Endothelial cell of umbilical vein (primary cell): ENCODE data around the gene TTBK1.

Source experiments
- EZH2 ChIP-seq: IDR thresholded peaks from 2 replicates; pipeline ENCODE4 v1.6.1; 2012; ENCODE audit warnings: borderline replicate concordance, low read depth, mild to moderate bottlenecking, moderate library complexity, low read length, inconsistent platforms; ENCODE audit not compliant: severe bottlenecking
- TF ChIP-seq, protein P1 (sequence below), 2 donors: IDR thresholded peaks; 1 replicate in 1 of 2; 2 replicates in 1 of 2; pipeline ENCODE4 v1.5.1; 2011; ENCODE audit warnings: low read length in 2 of 2, mild to moderate bottlenecking in 2 of 2, moderate library complexity in 2 of 2, control low read depth in 1 of 2, inconsistent platforms in 1 of 2, low read depth in 1 of 2; ENCODE audit not compliant: insufficient read depth in 1 of 2; ENCODE audit errors: extremely low read depth in 1 of 2
- TF ChIP-seq, protein P2 (sequence below): IDR thresholded peaks from 2 replicates; pipeline ENCODE4 v1.6.1; 2011; ENCODE audit not compliant: insufficient read depth, insufficient read length

- TF ChIP-seq, protein P1, sequence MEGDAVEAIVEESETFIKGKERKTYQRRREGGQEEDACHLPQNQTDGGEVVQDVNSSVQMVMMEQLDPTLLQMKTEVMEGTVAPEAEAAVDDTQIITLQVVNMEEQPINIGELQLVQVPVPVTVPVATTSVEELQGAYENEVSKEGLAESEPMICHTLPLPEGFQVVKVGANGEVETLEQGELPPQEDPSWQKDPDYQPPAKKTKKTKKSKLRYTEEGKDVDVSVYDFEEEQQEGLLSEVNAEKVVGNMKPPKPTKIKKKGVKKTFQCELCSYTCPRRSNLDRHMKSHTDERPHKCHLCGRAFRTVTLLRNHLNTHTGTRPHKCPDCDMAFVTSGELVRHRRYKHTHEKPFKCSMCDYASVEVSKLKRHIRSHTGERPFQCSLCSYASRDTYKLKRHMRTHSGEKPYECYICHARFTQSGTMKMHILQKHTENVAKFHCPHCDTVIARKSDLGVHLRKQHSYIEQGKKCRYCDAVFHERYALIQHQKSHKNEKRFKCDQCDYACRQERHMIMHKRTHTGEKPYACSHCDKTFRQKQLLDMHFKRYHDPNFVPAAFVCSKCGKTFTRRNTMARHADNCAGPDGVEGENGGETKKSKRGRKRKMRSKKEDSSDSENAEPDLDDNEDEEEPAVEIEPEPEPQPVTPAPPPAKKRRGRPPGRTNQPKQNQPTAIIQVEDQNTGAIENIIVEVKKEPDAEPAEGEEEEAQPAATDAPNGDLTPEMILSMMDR (IDR thresholded peaks at IDR 0.05; ENCODE audit: extremely low read depth in 1 of 2, insufficient read depth in 1 of 2, low read depth in 1 of 2, low read length in 2 of 2) = no peak
- TF ChIP-seq, protein P2, sequence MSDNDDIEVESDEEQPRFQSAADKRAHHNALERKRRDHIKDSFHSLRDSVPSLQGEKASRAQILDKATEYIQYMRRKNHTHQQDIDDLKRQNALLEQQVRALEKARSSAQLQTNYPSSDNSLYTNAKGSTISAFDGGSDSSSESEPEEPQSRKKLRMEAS = no peak
- TF ChIP-seq EZH2 = no peak
These were observed 4.1 kb downstream of the TTBK1 start for GRCh38 chr6:43247114-43247999.
